ENCODE data around the gene B4GALT3.

B4GALT3 gene

GRCh38 chr1:161161652-161162051, 15.7 kb downstream of the B4GALT3 start:
- no peak for DNase-seq

- no peak for DNase-seq
These were observed 16.6 kb downstream of the B4GALT3 start for GRCh38 chr1:161160671-161161145.

DNA sequence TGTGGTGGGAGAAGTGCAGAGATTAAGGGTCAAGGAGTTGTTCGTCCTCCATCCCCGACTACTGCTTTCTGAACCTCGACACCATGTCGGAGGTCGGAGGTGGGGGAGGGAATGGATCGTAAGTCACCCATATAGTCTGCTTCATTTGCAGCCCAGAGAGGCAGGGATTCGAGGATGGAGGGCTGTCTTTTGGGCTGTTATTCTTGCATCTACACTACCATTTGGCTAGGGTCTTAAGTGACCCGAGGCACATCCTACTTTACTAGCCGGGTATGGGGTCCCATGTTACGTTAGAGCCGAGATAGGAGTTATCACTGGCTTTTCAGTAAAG, 17.4 kb downstream of the B4GALT3 start:
- no peak for DNase-seq

DNA sequence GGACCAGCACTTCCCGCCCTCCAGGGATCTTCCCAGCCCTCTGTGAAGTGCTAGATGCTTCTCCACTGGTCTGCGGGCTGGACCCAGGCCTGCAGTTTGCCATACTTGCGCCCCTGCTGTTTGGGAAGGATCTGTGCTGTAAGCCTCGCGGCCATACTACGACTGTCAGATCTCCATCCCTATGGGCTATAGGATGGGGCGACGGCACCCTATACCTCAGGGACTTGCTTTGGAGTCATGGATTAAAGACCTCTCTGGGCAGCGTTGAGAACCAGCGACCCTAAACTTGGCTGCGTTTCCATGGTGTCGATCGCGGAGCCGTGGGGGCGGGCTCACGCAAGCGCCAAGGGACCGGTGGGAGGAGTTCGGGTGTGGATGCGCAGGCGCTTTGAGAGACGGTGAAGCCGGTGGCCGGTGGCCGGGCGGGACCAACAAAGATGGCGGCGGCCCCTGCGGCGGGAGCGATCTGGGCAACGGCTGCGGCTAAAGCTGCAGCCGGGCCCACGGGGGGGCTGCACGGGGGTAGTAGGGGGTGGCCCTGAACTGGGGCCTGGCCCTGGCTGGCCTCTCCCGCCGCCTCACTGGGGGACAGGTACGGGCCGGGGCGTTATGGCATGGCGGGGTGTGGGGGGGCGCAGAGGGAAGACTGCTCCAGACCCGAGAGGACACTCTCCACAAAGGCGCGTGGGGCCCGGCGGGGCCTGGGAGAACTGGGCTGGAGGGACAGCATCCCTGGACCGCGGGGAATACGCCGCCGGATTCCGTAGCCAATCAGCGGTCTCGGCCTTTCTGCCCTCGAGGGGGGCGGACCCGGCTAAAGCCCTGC, 18.0 kb downstream of the B4GALT3 start, which contains the start of gene USP21:
Gene USP21, plus strand, starts transcription at position 414 of the 826 bp plus-strand sequence. CDS start 1,141 bp downstream, outside the sequence.
- peak; percentile 94 for DNase-seq

DNA sequence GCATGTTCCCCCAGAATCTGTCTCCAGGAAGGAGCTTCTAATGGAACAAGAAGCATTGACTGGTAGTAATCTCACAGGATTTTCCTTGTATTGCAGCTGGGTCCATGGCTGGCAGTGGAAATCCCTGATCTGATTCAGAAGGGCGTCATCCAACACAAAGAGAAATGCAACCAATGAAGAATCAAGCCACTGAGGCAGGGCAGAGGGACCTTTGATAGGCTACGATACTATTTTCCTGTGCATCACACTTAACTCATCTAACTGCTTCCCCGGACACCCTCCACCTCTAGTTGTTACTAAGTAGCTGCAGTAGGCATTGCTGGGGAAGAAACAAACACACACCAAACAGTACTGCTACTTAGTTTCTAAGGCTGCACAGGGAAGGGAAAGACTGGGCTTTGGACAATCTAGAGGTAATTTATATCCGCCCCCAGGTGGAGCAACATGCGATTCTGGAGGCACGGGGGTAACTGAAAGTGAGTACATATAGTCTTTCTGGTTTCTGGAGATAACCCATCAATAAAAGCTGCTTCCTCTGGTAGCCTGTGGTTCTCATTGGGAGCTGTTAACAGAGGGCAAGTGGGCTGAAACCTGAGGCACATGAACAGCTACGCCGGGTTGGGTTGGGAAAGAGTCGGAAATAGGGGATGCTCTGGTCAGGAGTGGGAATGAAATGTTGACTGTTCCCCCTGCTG, 18.8 kb downstream of the B4GALT3 start:
- no peak for DNase-seq

DNA sequence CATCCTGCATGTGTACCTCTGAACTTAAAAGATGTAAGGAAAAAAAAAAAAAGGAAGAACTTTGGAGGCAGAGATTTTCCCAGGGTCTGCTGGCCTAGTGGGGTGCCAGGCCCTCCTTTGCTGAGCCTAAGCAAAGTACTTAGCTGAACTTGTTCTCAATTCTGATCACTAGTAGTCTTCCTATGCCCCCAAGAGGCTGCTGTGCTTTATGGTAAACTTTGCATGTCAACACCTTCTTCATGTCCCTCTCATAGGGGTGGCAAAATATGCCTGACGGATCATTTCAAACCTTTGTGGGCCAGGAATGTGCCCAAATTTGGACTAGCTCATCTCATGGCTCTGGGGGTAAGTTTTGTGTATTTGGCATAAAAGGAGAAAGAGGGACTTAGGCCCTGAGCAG, 19.4 kb downstream of the B4GALT3 start:
- DNase-seq, result no peak

GRCh38 chr1:161153682-161154337, 23.5 kb downstream of the B4GALT3 start, which contains the start of gene UFC1:
UFC1 (plus strand) TSS chr1:161153978; CDS start chr1:161153998, 20 bp downstream.
- peak; percentile 82 for DNase-seq

- no peak for DNase-seq
These were observed 24.1 kb downstream of the B4GALT3 start for GRCh38 chr1:161153176-161153575.

DNA sequence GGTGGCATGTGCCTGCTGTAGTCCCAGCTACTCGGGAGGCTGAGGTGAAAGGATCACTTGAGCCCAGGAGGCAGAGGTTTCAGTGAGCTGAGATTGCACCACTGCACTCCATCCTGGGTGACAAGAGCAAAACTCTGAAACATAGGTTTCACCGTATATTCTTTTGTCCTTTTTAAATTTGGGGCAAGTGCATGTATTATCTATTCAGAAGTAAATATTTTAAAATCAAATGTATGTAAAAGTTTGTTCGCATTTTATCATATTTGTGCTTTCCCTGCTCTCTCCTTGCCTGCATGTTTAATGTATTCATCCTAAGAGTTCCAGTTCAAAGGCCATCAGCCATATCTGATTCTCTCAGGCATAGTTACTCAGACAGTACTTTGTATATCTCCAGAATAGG, 31.5 kb downstream of the B4GALT3 start:
- DNase-seq, result no peak

- DNase-seq, result no peak
These were observed 36.4 kb downstream of the B4GALT3 start for GRCh38 chr1:161140755-161141400.

DNA sequence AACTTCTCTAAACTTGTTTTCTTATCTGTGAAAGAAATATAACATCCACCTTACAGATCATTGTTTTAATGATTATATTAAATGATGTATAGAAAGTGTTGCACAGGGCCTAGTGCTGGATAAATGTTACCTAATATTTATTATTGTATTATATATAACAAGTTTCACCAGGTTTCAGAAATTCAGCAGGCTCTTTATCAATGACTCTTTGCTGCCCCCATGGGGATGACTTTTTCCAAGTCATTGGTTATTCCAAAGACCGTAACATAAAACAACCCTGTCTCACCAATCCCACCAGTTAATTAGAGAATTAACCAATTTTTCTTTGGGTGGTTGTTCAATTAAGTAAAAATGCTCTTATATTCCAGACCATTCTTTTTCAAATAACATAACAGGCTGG, 37.5 kb downstream of the B4GALT3 start:
- DNase-seq, result peak; percentile 64

DNA sequence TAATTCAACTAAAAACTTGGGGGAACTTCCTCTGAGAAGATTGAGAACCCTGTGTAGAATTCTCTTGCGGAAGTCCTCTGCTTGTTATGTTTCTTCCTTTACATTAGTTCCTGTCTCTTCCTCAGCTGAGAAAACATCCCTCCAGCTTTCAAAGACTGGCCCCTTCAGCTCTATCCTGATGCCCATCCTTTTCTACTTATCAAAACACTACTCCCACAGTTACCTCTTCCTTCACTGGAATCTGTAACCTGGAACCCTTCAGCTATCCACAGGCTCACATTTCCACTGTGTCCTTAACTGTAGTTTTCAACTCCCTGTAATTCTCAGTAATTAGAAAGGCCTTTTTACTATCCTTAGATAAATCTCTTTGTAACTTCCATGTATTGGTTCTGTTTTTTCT, 38.9 kb downstream of the B4GALT3 start:
- no peak for DNase-seq

DNA sequence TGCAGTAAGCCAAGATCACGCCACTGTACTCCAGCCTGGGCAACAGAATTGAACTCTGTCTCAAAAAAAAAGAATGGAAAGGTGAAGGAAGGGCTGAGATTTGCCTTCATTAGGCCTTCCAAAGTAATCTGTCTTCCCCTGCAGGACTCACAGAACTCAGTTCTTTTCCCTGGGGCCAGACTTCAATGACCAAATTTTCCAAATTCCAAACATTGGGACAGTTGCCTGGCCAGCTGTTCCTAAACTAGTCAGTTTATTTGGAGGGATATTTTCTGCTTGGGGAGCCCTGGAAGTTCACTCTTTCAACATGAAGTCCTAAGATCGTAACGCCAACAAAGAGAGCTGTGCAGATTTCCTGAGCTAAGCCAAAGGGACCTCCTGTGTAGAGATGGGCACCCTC, 39.4 kb downstream of the B4GALT3 start:
- DNase-seq, result no peak

DNA sequence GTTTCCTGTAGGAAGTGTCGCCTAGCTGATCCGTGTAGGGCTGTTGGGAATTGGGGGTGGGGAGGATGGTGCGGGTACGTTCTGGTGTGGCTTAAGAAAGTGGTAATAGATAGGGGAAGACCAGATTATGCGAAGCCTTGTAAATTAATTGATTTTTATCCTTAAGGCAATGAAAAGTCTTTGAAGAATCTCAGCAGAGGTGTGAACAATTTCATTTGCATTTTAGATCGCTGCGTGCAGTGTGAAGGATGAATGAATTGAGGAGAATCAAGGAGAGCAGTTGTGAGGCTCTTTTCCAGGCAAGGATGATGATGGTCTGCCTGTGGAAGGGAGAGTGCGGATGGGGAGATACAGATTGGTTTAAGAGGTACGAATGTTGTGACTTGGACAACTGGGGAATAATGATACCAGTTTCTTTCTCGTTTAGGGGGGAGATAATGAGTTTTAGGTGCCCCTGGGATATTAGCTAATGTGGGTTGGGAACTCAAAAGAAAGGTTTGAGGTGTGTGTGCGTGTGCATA, 44.0 kb downstream of the B4GALT3 start:
- DNase-seq, result no peak

- DNase-seq, result peak; percentile 91
These were observed 44.7 kb downstream of the B4GALT3 start, which contains the start of gene DEDD for GRCh38 chr1:161132410-161133219. DEDD (minus strand) TSS chr1:161132667; CDS start chr1:161124462, 8,205 bp downstream.

DNA sequence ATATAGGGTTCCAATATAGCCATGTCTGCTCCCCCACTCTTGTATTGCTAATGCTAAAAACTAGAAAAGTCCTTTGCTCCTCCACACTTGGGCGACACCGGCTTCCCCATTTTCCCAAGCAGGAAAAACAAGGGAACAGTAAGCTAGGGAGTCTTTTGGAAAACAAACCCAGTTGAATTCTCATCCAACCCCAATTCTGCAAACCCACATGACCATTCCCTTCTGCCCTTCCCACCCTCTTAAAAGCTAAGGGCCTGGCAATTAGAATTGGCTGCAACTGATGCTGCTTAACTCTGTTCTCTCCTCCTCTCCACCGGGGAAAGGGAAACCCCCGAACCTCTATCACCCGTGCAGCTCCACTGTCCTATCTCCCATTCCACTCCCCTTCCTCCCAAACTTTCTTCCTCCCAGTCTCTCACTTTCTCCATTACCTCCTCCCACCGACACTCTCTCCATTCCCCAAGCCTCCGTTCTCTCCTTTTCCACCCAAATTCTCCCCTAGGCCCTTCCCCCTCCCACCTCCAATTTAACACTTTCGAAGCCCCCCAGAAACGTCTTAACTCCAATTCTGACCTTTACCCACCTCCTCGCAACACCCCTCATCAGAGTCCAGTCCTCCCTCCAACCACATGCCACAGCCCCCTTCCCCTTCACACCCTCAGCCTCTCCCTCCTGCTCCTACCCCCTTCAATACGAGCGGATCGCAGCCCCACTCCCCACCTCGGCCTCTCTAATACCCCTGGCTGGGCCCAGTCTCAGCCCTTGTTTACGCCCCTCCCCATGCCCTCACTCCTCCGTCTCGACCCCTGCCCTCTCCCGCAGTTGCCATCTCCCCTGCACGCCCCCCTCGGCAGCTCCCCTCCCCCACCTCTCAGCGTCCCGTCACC, 45.5 kb downstream of the B4GALT3 start:
- DNase-seq, result no peak

DNA sequence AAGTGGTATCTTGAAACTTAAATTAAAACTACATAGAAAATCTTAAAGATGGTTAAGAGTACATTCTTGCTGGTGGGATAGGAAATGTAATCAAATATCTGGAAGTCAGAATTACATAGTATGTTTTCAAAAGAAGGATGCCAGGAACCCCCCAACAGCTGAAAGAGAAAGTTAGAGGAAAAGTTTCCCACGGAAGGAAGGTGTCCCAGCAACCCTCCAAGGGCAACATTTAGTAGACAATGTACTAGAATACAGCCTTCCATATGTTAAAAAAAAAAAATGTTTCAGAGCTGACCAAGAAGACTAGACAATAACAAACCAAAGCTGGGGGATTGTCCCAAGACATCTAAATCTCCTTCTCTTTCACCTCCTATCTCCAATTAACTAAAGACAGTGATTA, 47.0 kb downstream of the B4GALT3 start:
- no peak for DNase-seq

DNA sequence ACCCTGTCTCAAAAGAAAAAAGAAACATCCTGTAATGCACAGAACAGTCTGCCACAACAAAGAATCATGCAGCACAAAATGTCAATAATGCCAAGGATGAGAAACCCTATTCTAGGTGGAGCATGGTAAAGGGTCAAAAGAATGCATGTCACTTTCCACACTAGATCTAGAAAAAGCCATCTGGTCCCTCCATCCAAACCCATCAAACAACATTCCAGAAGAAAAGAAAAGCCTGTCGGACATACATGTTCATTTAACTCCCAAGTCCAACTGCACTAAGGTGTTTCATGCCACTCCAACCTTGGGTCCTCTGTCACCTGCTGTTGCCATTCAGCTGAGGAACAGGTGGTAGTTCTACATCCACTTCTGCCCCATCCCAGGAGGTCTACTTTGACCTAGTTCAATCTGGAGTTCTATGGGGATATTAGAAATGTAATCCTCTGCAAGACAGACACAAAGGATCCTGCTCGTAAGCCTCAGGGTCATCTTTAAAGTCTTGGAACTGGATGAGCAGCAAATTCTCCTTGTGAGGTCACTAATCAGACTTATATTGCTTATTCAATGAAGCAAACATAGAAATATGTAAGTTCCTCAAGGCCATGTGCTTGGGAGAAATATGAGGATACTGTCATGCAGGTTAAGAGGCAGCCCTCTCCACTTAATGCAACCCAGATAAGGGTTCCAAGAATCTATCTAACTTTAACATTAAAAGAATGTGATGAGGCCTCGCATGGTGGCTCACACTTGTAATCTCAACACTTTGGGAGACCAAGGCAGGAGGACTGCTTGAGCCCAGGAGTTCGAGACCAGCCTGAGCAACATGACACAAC, 48.5 kb downstream of the B4GALT3 start:
- DNase-seq, result no peak

GRCh38 chr1:161127649-161128048, 49.7 kb downstream of the B4GALT3 start:
- DNase-seq, result no peak

DNA sequence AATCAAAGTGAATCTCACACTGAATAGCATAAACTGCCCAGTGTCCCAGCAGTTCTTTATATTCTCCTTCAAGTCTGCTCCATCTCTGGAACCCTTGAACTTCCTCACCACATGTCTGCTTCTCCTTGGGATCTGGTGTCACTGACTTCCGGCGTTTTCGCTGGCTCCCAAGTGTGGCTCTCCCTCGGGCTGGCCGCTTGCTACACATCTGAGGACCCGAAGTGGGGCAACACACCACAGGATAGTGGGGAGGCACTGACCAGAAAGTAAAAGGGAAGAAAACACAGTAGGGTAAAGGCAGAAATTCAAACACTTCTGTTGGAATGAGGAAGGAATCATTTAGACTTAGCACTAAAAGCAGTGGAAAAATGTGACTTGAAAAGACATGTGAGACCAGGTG, 54.3 kb downstream of the B4GALT3 start:
- DNase-seq, result no peak
